H1 (cell line): ENCODE measurements around the gene MYRIP. TPM values are rescaled to one million over a fixed set of nuclear protein-coding genes. Genes with fewer than 3 reads are reported as not detected.

Experiments
- CTCF ChIA-PET: fragments of 300-600 bp; sonication (Branson Sonifier 250); formaldehyde crosslinking; loops from one replicate; lab custom pipeline; 2021; ENCODE audit not compliant: partially characterized antibody; lab: Charles Lee
- POLR2A ChIA-PET: fragments of 300-600 bp; sonication (Branson Sonifier 250); formaldehyde crosslinking; loops from one replicate; lab custom pipeline; 2021; ENCODE audit warnings: inconsistent platforms; ENCODE audit not compliant: partially characterized antibody; lab: Charles Lee
- DNase-seq, 2 experiments: peaks; one replicate each; pipeline versions ENCODE4 v3.0.0 to v3.0.0-alpha.2; 2010 to 2022; ENCODE audit warnings: low spot score in 2 of 2, low read depth in 1 of 2, mixed read lengths in 1 of 2
- FAIRE-seq: peaks from 2 replicates; lab custom pipeline; 2011; peaks lifted over from hg19 to GRCh38; lab: Jason Lieb, UNC
- H2AFZ ChIP-seq: 2 replicates; pipeline ENCODE4 v1.8.1; 2012; ENCODE audit warnings: low read length, inconsistent platforms
- H2AK5ac ChIP-seq: 2 replicates; pipeline ENCODE4 v1.6.1; 2013; ENCODE audit warnings: low read depth, low read length
- H2BK120ac ChIP-seq: replicated peaks from 2 replicates; pipeline ENCODE3; 2013; ENCODE audit warnings: low read depth, low read length, inconsistent platforms
- H2BK12ac ChIP-seq: 2 replicates; pipeline ENCODE4 v1.6.1; 2013; ENCODE audit warnings: low read depth, low read length
- H2BK15ac ChIP-seq: 2 replicates; pipeline ENCODE4 v1.6.1; 2013; ENCODE audit warnings: low read length
- H2BK20ac ChIP-seq: 2 replicates; pipeline ENCODE4 v1.6.1; 2013; ENCODE audit warnings: low read length
- H2BK5ac ChIP-seq: 2 replicates; pipeline ENCODE4 v1.6.1; 2013; ENCODE audit warnings: low read depth, low read length
- H3K14ac ChIP-seq: 2 replicates; pipeline ENCODE4 v1.6.1; 2013; ENCODE audit warnings: inconsistent platforms; ENCODE audit not compliant: insufficient read length
- H3K18ac ChIP-seq: 2 replicates; pipeline ENCODE4 v1.6.1; 2013; ENCODE audit warnings: low read length; ENCODE audit errors: extremely low read depth
- H3K23ac ChIP-seq: 2 replicates; pipeline ENCODE4 v1.6.1; 2013; ENCODE audit warnings: inconsistent platforms; ENCODE audit not compliant: insufficient read length
- H3K23me2 ChIP-seq: 2 replicates; pipeline ENCODE4 v1.6.1; 2013; ENCODE audit warnings: low read depth, low read length
- H3K27ac ChIP-seq: 2 replicates; pipeline ENCODE4 v1.6.1; 2011; ENCODE audit warnings: low read depth, low read length, inconsistent platforms
- H3K27me3 ChIP-seq, 4 experiments: replicated peaks in 1 of 4; 1 replicate in 1 of 4; 2 replicates in 3 of 4; pipeline versions ENCODE4 v1.6.1 to v1.8.1; 2011 to 2013; ENCODE audit warnings: low read length in 3 of 4, mild to moderate bottlenecking in 3 of 4, inconsistent platforms in 2 of 4, mixed read lengths in 2 of 4, moderate library complexity in 1 of 4; ENCODE audit not compliant: control insufficient read depth in 3 of 4, insufficient read depth in 3 of 4; ENCODE audit errors: extremely low read depth in 1 of 4
- H3K36me3 ChIP-seq, 4 experiments: 2 replicates each; pipeline versions ENCODE4 v1.6.1 to v1.8.1; 2011 to 2013; ENCODE audit warnings: mild to moderate bottlenecking in 4 of 4, low read length in 3 of 4, moderate library complexity in 2 of 4, control low read depth in 1 of 4, inconsistent platforms in 1 of 4; ENCODE audit not compliant: insufficient read depth in 4 of 4, control insufficient read depth in 2 of 4
- H3K4ac ChIP-seq: replicated peaks from 2 replicates; pipeline ENCODE3; 2013; ENCODE audit warnings: low read length, low read depth, mixed read lengths, inconsistent platforms; ENCODE audit not compliant: insufficient read length
- H3K4me1 ChIP-seq, 4 experiments: replicated peaks in 1 of 4; 1 replicate in 1 of 4; 2 replicates in 3 of 4; pipeline versions ENCODE4 v1.6.1 to v1.8.1; 2011 to 2013; ENCODE audit warnings: low read length in 3 of 4, inconsistent platforms in 2 of 4, mixed read lengths in 1 of 4; ENCODE audit not compliant: insufficient read depth in 4 of 4, control insufficient read depth in 3 of 4
- H3K4me2 ChIP-seq, 2 experiments: 2 replicates each; pipeline versions ENCODE4 v1.6.1 to v1.8.1; 2011 to 2013; ENCODE audit warnings: low read depth in 2 of 2, low read length in 2 of 2, control low read depth in 1 of 2, inconsistent platforms in 1 of 2, mild to moderate bottlenecking in 1 of 2; ENCODE audit not compliant: insufficient read depth in 1 of 2
- H3K4me3 ChIP-seq, 4 experiments: fragments of 200-600, 300-600 bp in 1 of 4; sonication (generic), shearing (Covaris generic), sonication (Bioruptor Twin) in 1 of 4; 2 replicates each; pipeline versions ENCODE4 v1.5.1 to v1.8.1; 2011 to 2016; ENCODE audit warnings: low read length in 4 of 4, low read depth in 3 of 4, control low read depth in 2 of 4, inconsistent platforms in 2 of 4, mild to moderate bottlenecking in 2 of 4, mixed read lengths in 1 of 4, moderate library complexity in 1 of 4; ENCODE audit not compliant: insufficient read depth in 2 of 4; ENCODE audit errors: extremely low read depth in 1 of 4
- H3K56ac ChIP-seq: replicated peaks from 2 replicates; pipeline ENCODE3; 2013; ENCODE audit warnings: low read depth, mild to moderate bottlenecking, mixed read lengths, low read length, inconsistent platforms; ENCODE audit not compliant: insufficient read length
- H3K79me1 ChIP-seq: 2 replicates; pipeline ENCODE4 v1.6.1; 2013; ENCODE audit warnings: low read depth, low read length, control low read depth
- H3K79me2 ChIP-seq, 2 experiments: 2 replicates each; pipeline versions ENCODE4 v1.6.1 to v1.8.1; 2012 to 2013; ENCODE audit warnings: low read length in 2 of 2, mild to moderate bottlenecking in 2 of 2, inconsistent platforms in 1 of 2; ENCODE audit not compliant: insufficient read depth in 2 of 2, control insufficient read depth in 1 of 2
- H3K9ac ChIP-seq, 4 experiments: replicated peaks in 1 of 4; 1 replicate in 1 of 4; 2 replicates in 3 of 4; pipeline versions ENCODE4 v1.6.1 to v1.8.1; 2011 to 2013; ENCODE audit warnings: low read depth in 3 of 4, low read length in 3 of 4, control low read depth in 2 of 4, mild to moderate bottlenecking in 2 of 4, moderate library complexity in 2 of 4, inconsistent platforms in 1 of 4; ENCODE audit errors: extremely low read depth in 1 of 4
- H3K9me3 ChIP-seq, 2 experiments: 2 replicates each; pipeline versions ENCODE4 v1.6.1 to v1.8.1; 2012 to 2013; ENCODE audit warnings: mild to moderate bottlenecking in 2 of 2, moderate library complexity in 2 of 2, control low read depth in 1 of 2, inconsistent platforms in 1 of 2, low read depth in 1 of 2, low read length in 1 of 2, mixed read lengths in 1 of 2; ENCODE audit not compliant: insufficient read depth in 2 of 2
- H4K20me1 ChIP-seq, 2 experiments: replicated peaks in 1 of 2; 2 replicates each; pipeline versions ENCODE3 to v1.8.1; 2011 to 2013; ENCODE audit warnings: inconsistent platforms in 2 of 2, low read length in 2 of 2, mild to moderate bottlenecking in 1 of 2; ENCODE audit not compliant: insufficient read depth in 2 of 2, control insufficient read depth in 1 of 2
- H4K5ac ChIP-seq: 2 replicates; pipeline ENCODE4 v1.6.1; 2013; ENCODE audit warnings: low read length, low read depth, mixed read lengths, inconsistent platforms; ENCODE audit not compliant: insufficient read length
- H4K8ac ChIP-seq: 2 replicates; pipeline ENCODE4 v1.8.0; 2013; ENCODE audit warnings: mild to moderate bottlenecking, moderate library complexity, low read length, inconsistent platforms; ENCODE audit not compliant: insufficient read depth; ENCODE audit errors: extremely low read depth
- H4K91ac ChIP-seq: replicated peaks from 2 replicates; pipeline ENCODE3; 2013; ENCODE audit warnings: low read length, mixed read lengths, inconsistent platforms; ENCODE audit not compliant: insufficient read length
- BRCA1 ChIP-seq: IDR thresholded peaks from 2 replicates; pipeline ENCODE4 v1.6.1; 2012; ENCODE audit warnings: low read depth, low read length, improper control_type of control experiment
- CHD1 ChIP-seq: IDR thresholded peaks from 2 replicates; pipeline ENCODE4 v1.6.1; 2012; ENCODE audit warnings: low read depth, low read length, improper control_type of control experiment
- CTBP2 ChIP-seq: IDR thresholded peaks from 2 replicates; pipeline ENCODE4 v1.7.0; 2011; ENCODE audit warnings: borderline replicate concordance, mild to moderate bottlenecking, moderate library complexity, mixed read lengths, low read length; ENCODE audit not compliant: insufficient read depth, insufficient read length
- EZH2 ChIP-seq: fragments of 200-600 bp; sonication (generic); IDR thresholded peaks from 2 replicates; pipeline ENCODE4 v1.7.1; 2012; ENCODE audit warnings: low read depth, mild to moderate bottlenecking, moderate library complexity, low read length, inconsistent platforms; ENCODE audit not compliant: severe bottlenecking
- HDAC6 ChIP-seq: IDR thresholded peaks from one replicate; pipeline ENCODE4 v1.7.1; 2012; ENCODE audit warnings: low read depth, mild to moderate bottlenecking, inconsistent platforms, low read length, moderate library complexity
- RAD21 ChIP-seq, 2 experiments: IDR thresholded peaks in 1 of 2; conservative IDR thresholded peaks in 1 of 2; 2 replicates each; pipeline ENCODE4 v1.6.1; 2011; ENCODE audit warnings: low read depth in 2 of 2, low read length in 2 of 2, improper control_type of control experiment in 1 of 2, inconsistent platforms in 1 of 2, mild to moderate bottlenecking in 1 of 2, moderate library complexity in 1 of 2
- RBBP5 ChIP-seq: IDR thresholded peaks from 2 replicates; pipeline ENCODE4 v1.7.1; 2012; ENCODE audit warnings: low read depth, mild to moderate bottlenecking, inconsistent platforms, low read length, moderate library complexity, borderline replicate concordance
- SIX5 ChIP-seq: IDR thresholded peaks from 2 replicates; pipeline ENCODE4 v1.6.1; 2011; ENCODE audit warnings: mild to moderate bottlenecking, low read depth, low read length
- SP2 ChIP-seq: IDR thresholded peaks from 2 replicates; pipeline ENCODE4 v1.6.1; 2012; ENCODE audit warnings: mild to moderate bottlenecking, low read length, inconsistent platforms
- SP4 ChIP-seq: IDR thresholded peaks from 2 replicates; pipeline ENCODE4 v1.6.1; 2012; ENCODE audit warnings: low read length, inconsistent platforms
- SUZ12 ChIP-seq: fragments of 200-600 bp; sonication (generic); IDR thresholded peaks from 2 replicates; pipeline ENCODE4 v1.6.1; 2012; ENCODE audit warnings: mild to moderate bottlenecking, inconsistent platforms, low read length, moderate library complexity, mixed read lengths
- TAF1 ChIP-seq: IDR thresholded peaks from 2 replicates; pipeline ENCODE4 v1.6.1; 2011; ENCODE audit warnings: mild to moderate bottlenecking, low read depth, low read length
- TCF12 ChIP-seq: IDR thresholded peaks from 2 replicates; pipeline ENCODE4 v1.6.1; 2011; ENCODE audit warnings: low read depth, mild to moderate bottlenecking, low read length
- YY1 ChIP-seq: IDR thresholded peaks from 2 replicates; pipeline ENCODE4 v1.6.1; 2011; ENCODE audit warnings: low read depth, mild to moderate bottlenecking, low read length
- WGBS, 2 experiments: shearing (Covaris generic) in 1 of 2; methylation state at CpG; one replicate each; pipeline versions ENCODE4 v1.1.6 to v1.1.7; 2013 to 2015; ENCODE audit warnings: low lambda C conversion rate in 2 of 2, mixed read lengths in 2 of 2, inconsistent platforms in 1 of 2, low coverage in 1 of 2, missing lambda C conversion rate in 1 of 2; ENCODE audit not compliant: insufficient replicate concordance in 2 of 2, insufficient coverage in 1 of 2, insufficient read length in 1 of 2; ENCODE audit errors: extremely low coverage in 1 of 2, missing lambda C conversion rate in 1 of 2; 5-methylcytosine and 5-hydroxymethylcytosine counted together
- polyA plus RNA-seq, 7 experiments: library from polyadenylated mRNA; depleted of rRNA in 3 of 7; stranded (reverse) in 5 of 7; unstranded in 2 of 7; fragments of >200 nt in 5 of 7; fragments of 200-250 nt in 2 of 7; gene quantifications; 1 replicate in 5 of 7; 2 replicates in 1 of 7; 4 replicates in 1 of 7; pipeline versions ENCODE4 v1.2.1 to v1.2.3, GENCODE V29; 2011 to 2013; ENCODE audit warnings: missing spikeins in 2 of 7, mixed read lengths in 2 of 7
- total RNA-seq: library from RNA; stranded (reverse); fragmentation: NEBNext Ultra II Directional; extraction: Animal tissue kit (Norgen Biotek cat#: 25700); gene quantifications from 2 replicates; pipeline ENCODE4 v1.2.1, GENCODE V29; 2021

MYRIP gene
- total and polyA plus RNA-seq, 2 of the 8 experiments (the other 6 are each of a cell fraction or from before 2014, with no cell fraction given), result 0.54 to 4.3 TPM

GRCh38 chr3:39843440-39843839 is 34.0 kb downstream of the MYRIP start:
- Histone ChIP-seq H3K23ac (no peak overlapping the region), H3K23me2 (no peaks in the 10 kb centered on the region), H2BK20ac (no peak overlapping the region), H2AFZ (no peak overlapping the region), H3K27ac (no peak overlapping the region), H3K14ac (no peak overlapping the region), H3K4me3 (no peak overlapping the region), H3K9me3 (no peaks in the 10 kb centered on the region; a peak in 1 of 4 replicates), H2AK5ac (no peak overlapping the region), H3K9ac (no peak overlapping the region), H4K20me1 (no peaks in the 10 kb centered on the region), H3K27me3 (no peaks in the 10 kb centered on the region), H4K5ac (no peak overlapping the region), H3K4me1 (no peaks in the 10 kb centered on the region), H2BK5ac (no peak overlapping the region), H3K18ac (no peak overlapping the region), H2BK120ac (no peak overlapping the region), H4K8ac (no peak overlapping the region), H2BK15ac (no peak overlapping the region), H3K4ac (no peak overlapping the region), H2BK12ac (no peak overlapping the region), H3K56ac (no peak overlapping the region), H3K36me3 (no peaks in the 10 kb centered on the region), H3K79me1 (no peaks in the 10 kb centered on the region), H4K91ac (no peak overlapping the region)
- POLR2A ChIA-PET, result no interaction called here
- DNase-seq (no peak), FAIRE-seq (no peak)
- CTCF ChIA-PET, result no interaction called here
- no peak for TF ChIP-seq TAF1
- TF ChIP-seq EZH2, result no peak
- TF ChIP-seq SIX5, result no peak
- TF ChIP-seq RBBP5, result no peak
- no peak for TF ChIP-seq SP2
- TF ChIP-seq BRCA1, result no peak
- TF ChIP-seq SP4, result no peak
- TF ChIP-seq HDAC6, result no peak
- no peak for TF ChIP-seq RAD21 (IDR thresholded peaks at IDR 0.05 in 1 of 2, conservative IDR thresholded peaks at IDR 0.05 in 1 of 2; ENCODE audit: low read depth in 2 of 2, low read length in 2 of 2)
- no peak for TF ChIP-seq TCF12
- TF ChIP-seq CTBP2, result no peak
- no peak for TF ChIP-seq SUZ12
- no peak for TF ChIP-seq CHD1
- no peak for TF ChIP-seq YY1
- TF ChIP-seq, all 59 proteins: peak for 0
- 100% methylated on average over 1 of the region's 1 CpG; no CpG with 5 or more reads in 1 of the 2 experiments for WGBS, 2 experiments
- no peak overlapping the region for H3K4me2 ChIP-seq
- H3K79me2 ChIP-seq, result no peaks in the 10 kb centered on the region
